ENCODE results near the gene C16orf90.
"Not testable (repeated sequence)": the region's sequence is repeated elsewhere in the genome, so short reads cannot be mapped to it uniquely, and the experiment has no call there.

The C16orf90 gene

DNA sequence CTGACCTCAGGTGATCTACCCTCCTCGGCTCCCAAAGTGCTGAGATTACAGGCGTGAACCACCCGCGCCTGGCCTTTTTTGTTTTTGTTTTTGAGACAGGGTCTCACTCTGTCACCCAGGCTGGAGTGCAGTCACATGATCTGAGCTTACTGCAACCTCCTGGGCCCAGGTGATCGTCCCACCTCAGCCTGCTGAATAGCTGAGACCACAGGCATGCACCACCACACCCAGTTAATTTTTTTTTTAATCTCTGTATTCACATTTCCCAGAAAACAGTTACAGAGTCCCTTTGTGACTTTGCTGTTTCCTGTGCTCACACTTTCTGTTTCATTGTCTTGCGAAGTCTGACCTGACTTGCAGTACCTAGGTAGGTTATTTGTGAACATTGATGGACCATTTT, 8.2 kb upstream of the C16orf90 start:
- peak; percentile 48 for DNase-seq (ENCODE audit: low read depth)
- no peak overlapping the region for H3K4me3 ChIP-seq (ENCODE audit: low read depth, low read length)
- TF ChIP-seq, protein P1, sequence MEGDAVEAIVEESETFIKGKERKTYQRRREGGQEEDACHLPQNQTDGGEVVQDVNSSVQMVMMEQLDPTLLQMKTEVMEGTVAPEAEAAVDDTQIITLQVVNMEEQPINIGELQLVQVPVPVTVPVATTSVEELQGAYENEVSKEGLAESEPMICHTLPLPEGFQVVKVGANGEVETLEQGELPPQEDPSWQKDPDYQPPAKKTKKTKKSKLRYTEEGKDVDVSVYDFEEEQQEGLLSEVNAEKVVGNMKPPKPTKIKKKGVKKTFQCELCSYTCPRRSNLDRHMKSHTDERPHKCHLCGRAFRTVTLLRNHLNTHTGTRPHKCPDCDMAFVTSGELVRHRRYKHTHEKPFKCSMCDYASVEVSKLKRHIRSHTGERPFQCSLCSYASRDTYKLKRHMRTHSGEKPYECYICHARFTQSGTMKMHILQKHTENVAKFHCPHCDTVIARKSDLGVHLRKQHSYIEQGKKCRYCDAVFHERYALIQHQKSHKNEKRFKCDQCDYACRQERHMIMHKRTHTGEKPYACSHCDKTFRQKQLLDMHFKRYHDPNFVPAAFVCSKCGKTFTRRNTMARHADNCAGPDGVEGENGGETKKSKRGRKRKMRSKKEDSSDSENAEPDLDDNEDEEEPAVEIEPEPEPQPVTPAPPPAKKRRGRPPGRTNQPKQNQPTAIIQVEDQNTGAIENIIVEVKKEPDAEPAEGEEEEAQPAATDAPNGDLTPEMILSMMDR (IDR thresholded peaks at IDR 0.05; ENCODE audit: insufficient read depth, low read depth, low read length, missing control alignments) = no peak

DNA sequence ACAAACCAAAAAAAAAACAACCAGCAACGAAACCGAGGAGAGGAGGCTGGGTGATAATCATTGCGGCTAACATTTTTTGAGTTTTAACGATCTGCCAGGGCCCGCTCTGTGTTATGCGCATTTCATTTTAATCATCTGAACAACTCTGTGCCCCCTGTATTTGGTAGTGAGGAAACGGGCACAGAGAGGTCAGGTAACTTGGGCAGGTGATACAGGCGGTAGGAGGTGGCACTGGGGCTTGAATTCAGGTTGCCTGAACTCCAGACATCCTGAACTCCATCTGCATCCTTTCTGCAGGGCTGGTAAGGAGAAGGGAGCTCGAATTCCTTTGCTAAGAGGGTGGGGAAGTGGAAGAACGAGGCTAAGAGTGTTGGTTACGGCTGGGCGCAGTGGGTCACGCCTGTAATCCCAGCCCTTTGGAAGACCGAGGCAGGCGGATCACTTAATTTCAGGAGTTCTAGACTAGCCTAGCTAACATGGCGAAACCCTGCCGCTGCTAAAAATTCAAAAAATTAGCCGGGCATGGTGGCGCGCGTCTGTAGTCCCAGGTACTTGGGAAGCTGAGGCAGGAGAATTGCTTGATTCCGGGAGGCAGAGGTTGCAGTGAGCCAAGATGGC, 6.6 kb upstream of the C16orf90 start:
- no peak for DNase-seq (ENCODE audit: low read depth)
- TF ChIP-seq, protein P1 (IDR thresholded peaks at IDR 0.05; ENCODE audit: insufficient read depth, low read depth, low read length, missing control alignments) = no peak
- peak overlapping the region; percentile 68 for H3K4me3 ChIP-seq (ENCODE audit: low read depth, low read length)

DNA sequence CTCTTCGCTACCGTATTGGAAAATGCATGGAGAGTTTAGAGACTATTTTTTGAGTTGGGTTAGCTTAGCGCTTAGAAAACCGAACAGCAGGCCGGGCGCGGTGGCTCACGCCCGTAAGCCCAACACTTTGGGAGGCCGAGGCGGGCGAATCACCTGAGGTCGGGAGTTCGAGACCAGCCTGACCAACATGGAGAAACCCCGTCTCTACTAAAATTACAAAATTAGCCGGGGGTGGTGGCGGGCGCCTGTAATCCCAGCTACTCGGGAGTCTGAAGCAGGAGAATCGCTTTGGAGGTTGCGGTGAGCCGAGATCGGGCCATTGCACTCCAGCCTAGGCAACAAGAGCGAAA, 6.1 kb upstream of the C16orf90 start:
- H3K4me3 ChIP-seq (ENCODE audit: low read depth, low read length) = peak overlapping the region; percentile 68
- not testable (repeated sequence) for DNase-seq (ENCODE audit: low read depth)

DNA sequence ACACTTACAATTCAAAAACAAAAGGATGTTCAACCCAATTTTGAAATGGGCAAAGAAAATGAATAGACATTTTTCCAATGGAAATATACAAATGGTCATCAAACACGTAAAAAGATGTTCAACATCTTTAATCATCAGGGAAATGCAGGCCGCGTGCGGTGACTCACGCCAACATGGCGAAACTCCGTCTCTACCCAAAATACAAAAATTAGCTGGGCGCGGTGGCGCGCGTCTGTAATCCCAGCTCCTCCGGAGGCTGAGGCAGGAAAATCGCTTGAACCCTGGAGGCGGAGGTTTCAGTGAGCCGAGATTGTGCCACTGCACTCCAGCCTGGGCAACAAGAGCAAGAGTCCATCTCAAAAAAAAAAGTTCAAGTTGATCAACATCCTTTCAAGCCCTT, 3.7 kb upstream of the C16orf90 start:
- TF ChIP-seq, protein P1 (IDR thresholded peaks at IDR 0.05; ENCODE audit: insufficient read depth, low read depth, low read length, missing control alignments) = no peak
- DNase-seq (ENCODE audit: low read depth) = no peak
- no peak overlapping the region for H3K4me3 ChIP-seq (ENCODE audit: low read depth, low read length)

DNA sequence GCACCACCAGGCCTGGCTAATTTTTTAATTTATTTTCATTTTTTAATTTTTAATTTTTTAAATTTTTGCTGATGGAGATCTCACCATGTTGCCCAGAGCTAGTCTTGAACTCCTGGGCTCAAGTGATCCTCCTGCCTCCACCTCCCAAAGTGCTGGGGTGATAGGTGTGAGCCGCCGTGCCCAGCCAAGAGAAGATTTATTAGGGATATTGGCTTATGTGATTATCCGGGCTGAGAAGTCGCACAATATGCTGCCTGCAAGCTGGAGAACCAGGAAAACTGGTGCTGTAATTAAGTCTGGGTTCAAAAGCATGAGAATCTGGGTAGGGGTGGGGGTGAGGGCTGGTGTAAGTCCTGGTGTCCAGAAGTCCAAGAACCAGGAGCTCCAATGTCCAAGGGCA, 2.5 kb upstream of the C16orf90 start:
- H3K4me3 ChIP-seq (ENCODE audit: low read depth, low read length) = no peak overlapping the region
- DNase-seq (ENCODE audit: low read depth) = no peak
- TF ChIP-seq, protein P1 (IDR thresholded peaks at IDR 0.05; ENCODE audit: insufficient read depth, low read depth, low read length, missing control alignments) = no peak

DNA sequence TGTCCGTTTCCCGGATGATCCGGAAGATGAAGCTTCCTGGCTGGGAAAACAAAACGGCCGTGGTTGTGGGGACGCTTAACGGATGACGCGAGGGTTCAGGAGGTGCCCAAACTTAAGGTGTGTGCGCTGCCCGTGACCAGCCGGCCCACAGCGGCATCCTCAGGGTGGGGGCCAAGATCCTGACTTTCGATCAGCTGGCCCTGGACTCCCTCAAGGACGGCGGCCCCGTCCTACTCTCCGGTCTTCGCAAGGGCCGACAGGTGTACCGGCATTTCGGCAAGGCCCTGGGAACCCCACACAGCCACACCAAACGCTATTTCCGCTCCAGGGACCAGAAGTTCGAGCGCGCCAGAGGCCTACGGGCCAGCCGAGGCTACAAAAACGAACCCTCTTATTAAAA, 1.1 kb upstream of the C16orf90 start:
- no peak overlapping the region for H3K4me3 ChIP-seq (ENCODE audit: low read depth, low read length)
- no peak for DNase-seq (ENCODE audit: low read depth)
- TF ChIP-seq, protein P1 (IDR thresholded peaks at IDR 0.05; ENCODE audit: insufficient read depth, low read depth, low read length, missing control alignments) = no peak

DNA sequence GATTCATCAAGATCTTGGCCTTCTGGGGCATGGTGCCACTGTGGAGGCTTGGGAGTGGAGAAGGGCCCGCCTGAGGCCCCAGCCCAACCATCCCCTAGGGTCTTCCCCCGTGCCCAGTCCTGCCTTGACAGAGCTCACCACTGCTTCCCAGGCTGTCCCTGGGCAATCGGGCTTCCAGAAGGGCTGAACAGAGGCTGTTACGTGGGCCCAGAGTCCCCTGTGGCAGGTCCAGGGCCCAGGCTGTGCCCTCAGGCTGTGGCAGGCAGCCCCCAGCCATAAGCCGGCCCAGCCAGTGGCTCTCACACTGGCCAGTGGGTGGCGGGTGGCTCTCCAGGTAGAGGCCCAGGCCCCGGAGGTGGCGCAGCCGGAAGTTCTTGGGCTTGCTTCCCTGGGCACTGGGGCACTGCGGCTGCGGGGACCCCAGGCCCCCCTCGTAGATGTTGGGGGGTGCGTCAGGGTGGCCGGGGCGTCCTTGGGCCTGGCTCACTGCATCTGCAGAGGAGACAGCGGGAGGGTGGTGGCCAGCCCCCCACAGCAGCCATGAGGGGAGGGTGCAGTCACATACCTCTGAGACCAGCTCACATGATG, 809 bp downstream of the C16orf90 start:
- no peak overlapping the region for H3K4me3 ChIP-seq (ENCODE audit: low read depth, low read length)
- DNase-seq (ENCODE audit: low read depth) = no peak
- TF ChIP-seq, protein P1 (IDR thresholded peaks at IDR 0.05; ENCODE audit: insufficient read depth, low read depth, low read length, missing control alignments) = no peak
